GM10248 (cell line): Measurements from ENCODE around the gene PRKCSH.

Experiments
- CTCF ChIA-PET: fragments of 300-600 bp; sonication (Branson Sonifier 250); formaldehyde crosslinking; extraction: SDS; loops from one replicate; lab custom pipeline; 2021; ENCODE audit warnings: antibody characterized with exemption; lab: Yijun Ruan, JAX
- POLR2A ChIA-PET: fragments of 350-650 bp; sonication (Branson Sonifier 250); formaldehyde crosslinking; extraction: SDS; loops from one replicate; lab custom pipeline; 2020; ENCODE audit warnings: antibody characterized with exemption; lab: Yijun Ruan, JAX
- DNase-seq: peaks from one replicate; pipeline ENCODE4 v3.0.0; 2012; ENCODE audit errors: extremely low spot score
- CTCF ChIP-seq: IDR thresholded peaks from 2 replicates; pipeline ENCODE4 v1.5.1; 2012; ENCODE audit warnings: mild to moderate bottlenecking, low read depth; ENCODE audit errors: extremely low read depth, missing control alignments, control extremely low read depth

Gene PRKCSH

GRCh38 chr19:11483366-11484111 is 48.1 kb downstream of the PRKCSH start:
- ChIA-PET POLR2A (no interaction called here), CTCF (interaction anchor here (0.8 to 3.9 kb wide), 47 partner anchors 9 to 542 kb away, joined by 3 to 40 read pairs (median 6); partner anchors contain the start of genes CCDC159, ECSIT, ELOF1 and EPOR)
- DNase-seq = no peak
- no peak for TF ChIP-seq CTCF

DNA sequence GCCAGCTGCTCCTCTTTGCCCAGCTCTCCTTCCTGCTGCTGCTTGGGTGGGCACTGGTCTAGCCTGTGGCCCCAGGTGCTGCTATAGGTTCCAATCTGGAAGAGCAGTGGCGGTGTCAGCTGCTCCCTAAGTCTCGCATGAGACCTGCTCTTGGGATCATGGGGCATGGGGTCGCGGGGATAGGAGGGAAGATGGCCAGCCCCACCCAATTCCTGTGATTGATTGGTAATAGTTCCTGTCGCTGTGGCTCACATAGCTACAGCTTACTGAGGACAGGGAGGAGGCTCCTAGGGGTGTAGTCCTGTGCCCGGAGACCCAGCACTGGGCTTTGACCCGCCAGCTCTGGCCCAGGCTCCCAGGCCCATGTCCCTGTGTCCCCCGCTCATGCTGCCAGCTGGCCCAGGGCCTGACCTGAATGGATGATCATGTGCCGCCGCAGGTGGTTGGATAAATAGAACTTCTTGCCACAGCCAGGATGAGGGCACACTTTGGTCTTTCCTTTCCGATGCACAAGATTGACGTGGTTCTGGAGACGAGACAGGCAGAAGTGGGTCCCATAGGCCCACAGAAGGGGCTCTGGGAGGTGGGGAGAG is 49.9 kb downstream of the PRKCSH start:
- ChIA-PET POLR2A (interaction anchor here (0.5 to 0.6 kb wide), 2 partner anchors 22 to 29 kb away, joined by 3 to 4 read pairs; no protein-coding TSS in a partner anchor), CTCF (interaction anchor here (0.9 to 3.9 kb wide), 7 partner anchors 10 to 194 kb away, joined by 3 to 20 read pairs (median 5); no protein-coding TSS in a partner anchor)
- no peak for TF ChIP-seq CTCF
- no peak for DNase-seq

DNA sequence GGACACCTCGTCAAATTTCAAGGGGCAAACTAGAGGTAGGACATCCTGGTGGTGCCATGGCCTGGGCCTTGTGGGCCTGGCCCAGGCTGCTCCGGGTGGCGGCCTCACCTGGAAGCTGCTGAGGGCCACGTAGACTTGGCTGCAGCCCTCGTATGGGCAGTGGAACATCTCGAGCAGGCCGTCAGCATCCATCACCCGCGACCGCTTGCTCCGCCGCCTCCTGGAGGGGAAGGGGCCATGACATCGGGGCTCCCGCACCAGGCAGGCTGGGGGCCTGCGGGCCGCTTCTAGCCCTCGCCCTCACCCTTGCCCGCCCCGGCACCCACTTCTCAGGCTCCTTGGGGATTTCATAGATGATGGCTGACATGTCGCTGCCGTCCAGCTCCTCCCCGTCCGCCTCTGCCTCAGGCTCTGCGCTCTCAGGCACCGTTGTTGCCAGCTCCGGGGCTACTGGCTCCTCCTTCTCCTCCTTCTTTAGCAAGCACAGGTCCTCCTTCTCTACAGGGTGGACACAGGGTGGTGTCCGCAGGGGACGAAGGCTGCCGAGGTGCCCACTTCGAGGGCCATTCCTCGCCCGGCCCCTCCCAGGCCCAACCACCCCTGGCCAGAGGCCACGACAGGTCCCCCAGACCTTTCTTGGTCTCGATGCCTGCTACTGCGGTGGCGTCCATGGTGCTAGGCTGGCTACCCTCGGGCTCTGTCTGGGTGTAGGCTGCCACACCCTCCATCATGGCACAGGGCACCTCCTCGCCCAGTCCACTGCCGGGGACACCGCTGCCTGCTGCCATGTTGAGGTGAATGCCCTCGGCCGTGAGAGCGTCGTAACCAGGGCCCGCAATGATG is 51.4 kb downstream of the PRKCSH start:
- POLR2A ChIA-PET = no interaction called here
- CTCF ChIA-PET = interaction anchor here (2.2 kb wide), 1 partner anchor 104 kb away, joined by 6 read pairs; no protein-coding TSS in a partner anchor
- no peak for DNase-seq
- TF ChIP-seq CTCF = no peak

GRCh38 chr19:11489378-11489777 is 53.9 kb downstream of the PRKCSH start:
- no peak for DNase-seq
- TF ChIP-seq CTCF = no peak
- CTCF ChIA-PET = interaction anchor here (1.5 kb wide), 1 partner anchor 15 kb away, joined by 4 read pairs; no protein-coding TSS in a partner anchor
- POLR2A ChIA-PET = no interaction called here

DNA sequence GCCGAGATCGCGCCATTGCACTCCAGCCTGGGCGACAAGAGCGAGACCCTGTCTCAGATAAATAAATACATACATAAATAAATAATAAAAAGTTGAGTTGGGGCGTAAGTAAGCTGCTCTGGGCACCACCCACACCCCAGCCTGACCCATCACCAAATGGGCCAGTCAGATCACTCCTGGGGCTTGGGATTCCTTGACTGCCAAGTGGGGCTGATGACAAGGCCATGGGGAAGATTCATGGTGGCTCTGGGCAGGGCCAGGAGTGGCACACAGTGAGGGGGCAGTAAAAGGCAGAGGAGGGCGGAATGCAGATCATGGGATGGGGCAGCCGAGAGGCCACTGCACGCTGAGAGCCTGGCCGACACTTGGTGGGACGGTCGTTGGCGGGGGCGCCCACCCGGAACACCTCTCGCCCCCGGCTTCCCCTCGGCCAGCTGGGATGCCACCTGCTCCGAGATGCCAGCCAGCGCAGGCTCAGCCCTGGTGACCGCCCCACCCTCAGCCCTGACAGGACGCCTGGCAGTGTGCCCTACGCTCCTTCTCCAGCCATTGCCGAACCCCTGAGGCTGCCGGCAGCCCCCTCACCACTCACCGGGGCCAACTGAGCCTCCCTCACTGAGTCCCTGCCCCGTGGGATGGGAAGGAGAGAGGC is 59.3 kb downstream of the PRKCSH start:
- TF ChIP-seq CTCF = no peak
- ChIA-PET CTCF (interaction anchor here (0.9 to 4.9 kb wide), 7 partner anchors 10 to 97 kb away, joined by 3 to 24 read pairs (median 5); no protein-coding TSS in a partner anchor), POLR2A (interaction anchor here (1.0 kb wide), 1 partner anchor 92 kb away, joined by 3 read pairs; no protein-coding TSS in a partner anchor)
- no peak for DNase-seq
